T-helper 1 cell treated with Interleukin-12 subunit alpha and Interleukin-12 subunit beta and Interleukin-4 antibody, amounts not matched to agents 30 μg/mL and 1 μg/mL, for 36 hours (primary cell): Measurements from ENCODE around the gene KCTD1.

Experiments used
- H3K27ac Mint-ChIP-seq: one replicate; pipeline ENCODE4 v1.8.0; 2021; ENCODE audit warnings: mild to moderate bottlenecking, mixed read lengths
- H3K27me3 Mint-ChIP-seq: one replicate; pipeline ENCODE4 v1.8.0; 2021; ENCODE audit warnings: low read depth, mixed read lengths
- H3K36me3 Mint-ChIP-seq: one replicate; pipeline ENCODE4 v1.8.0; 2021; ENCODE audit warnings: low read depth, mixed read lengths
- H3K4me1 Mint-ChIP-seq: one replicate; pipeline ENCODE4 v1.8.0; 2021; ENCODE audit warnings: low read depth, mixed read lengths
- H3K4me3 Mint-ChIP-seq: one replicate; pipeline ENCODE4 v1.8.0; 2021; ENCODE audit warnings: mild to moderate bottlenecking, moderate library complexity, mixed read lengths
- H3K9me3 Mint-ChIP-seq: one replicate; pipeline ENCODE4 v1.8.0; 2021; ENCODE audit warnings: mixed read lengths

Gene KCTD1

GRCh38 chr18:26468931-26469340 is 79.4 kb downstream of the KCTD1 start:
- Mint-ChIP-seq H3K36me3 (no peaks in the 10 kb centered on the region), H3K9me3 (no peaks in the 10 kb centered on the region), H3K4me3 (no peak overlapping the region), H3K4me1 (no peaks in the 10 kb centered on the region), H3K27me3 (no peaks in the 10 kb centered on the region), H3K27ac (no peak overlapping the region)

- Mint-ChIP-seq H3K9me3 (no peaks in the 10 kb centered on the region), H3K4me3 (no peak overlapping the region), H3K27me3 (no peaks in the 10 kb centered on the region), H3K27ac (no peak overlapping the region), H3K36me3 (no peaks in the 10 kb centered on the region), H3K4me1 (no peaks in the 10 kb centered on the region)
Observed at GRCh38 chr18:26466026-26466425, 82.3 kb downstream of the KCTD1 start.

GRCh38 chr18:26465431-26465830 is 82.9 kb downstream of the KCTD1 start:
- no peaks in the 10 kb centered on the region for H3K36me3 Mint-ChIP-seq
- H3K4me3 Mint-ChIP-seq: no peak overlapping the region
- no peaks in the 10 kb centered on the region for H3K9me3 Mint-ChIP-seq
- peaks cover 3% of the 10 kb centered on the region for H3K4me1 Mint-ChIP-seq
- H3K27ac Mint-ChIP-seq: no peak overlapping the region
- no peaks in the 10 kb centered on the region for H3K27me3 Mint-ChIP-seq

- Mint-ChIP-seq H3K27me3 (no peaks in the 10 kb centered on the region), H3K36me3 (peaks cover 2% of the 10 kb centered on the region), H3K4me1 (peaks cover 5% of the 10 kb centered on the region), H3K27ac (no peak overlapping the region), H3K9me3 (no peaks in the 10 kb centered on the region), H3K4me3 (no peak overlapping the region)
Observed at GRCh38 chr18:26464128-26465011, 84.0 kb downstream of the KCTD1 start.

GRCh38 chr18:26462355-26462754 is 86.0 kb downstream of the KCTD1 start:
- Mint-ChIP-seq H3K27me3 (no peaks in the 10 kb centered on the region), H3K4me1 (peaks cover 13% of the 10 kb centered on the region), H3K27ac (no peak overlapping the region), H3K4me3 (no peak overlapping the region), H3K9me3 (no peaks in the 10 kb centered on the region), H3K36me3 (peaks cover 2% of the 10 kb centered on the region)

- peaks cover 2% of the 10 kb centered on the region for H3K36me3 Mint-ChIP-seq
- H3K9me3 Mint-ChIP-seq: no peaks in the 10 kb centered on the region
- no peaks in the 10 kb centered on the region for H3K27me3 Mint-ChIP-seq
- peaks cover 13% of the 10 kb centered on the region for H3K4me1 Mint-ChIP-seq
- H3K27ac Mint-ChIP-seq: no peak overlapping the region
- no peak overlapping the region for H3K4me3 Mint-ChIP-seq
Observed at GRCh38 chr18:26461405-26461804, 86.9 kb downstream of the KCTD1 start.

GRCh38 chr18:26460449-26461091 is 87.8 kb downstream of the KCTD1 start:
- Mint-ChIP-seq H3K27me3 (no peaks in the 10 kb centered on the region), H3K4me1 (peaks cover 13% of the 10 kb centered on the region), H3K9me3 (no peaks in the 10 kb centered on the region), H3K4me3 (no peak overlapping the region), H3K27ac (no peak overlapping the region), H3K36me3 (peaks cover 2% of the 10 kb centered on the region)

GRCh38 chr18:26459884-26460283 is 88.5 kb downstream of the KCTD1 start:
- Mint-ChIP-seq H3K9me3 (no peaks in the 10 kb centered on the region), H3K27me3 (no peaks in the 10 kb centered on the region), H3K27ac (no peak overlapping the region), H3K4me1 (peaks cover 13% of the 10 kb centered on the region), H3K4me3 (no peak overlapping the region), H3K36me3 (peaks cover 2% of the 10 kb centered on the region)

GRCh38 chr18:26459340-26459739 is 89.0 kb downstream of the KCTD1 start:
- Mint-ChIP-seq H3K27ac (no peak overlapping the region), H3K9me3 (no peaks in the 10 kb centered on the region), H3K27me3 (no peaks in the 10 kb centered on the region), H3K36me3 (peaks cover 2% of the 10 kb centered on the region), H3K4me3 (no peak overlapping the region), H3K4me1 (peaks cover 13% of the 10 kb centered on the region)

- Mint-ChIP-seq H3K9me3 (no peaks in the 10 kb centered on the region), H3K36me3 (peaks cover 2% of the 10 kb centered on the region), H3K27ac (no peak overlapping the region), H3K4me1 (peaks cover 13% of the 10 kb centered on the region), H3K27me3 (no peaks in the 10 kb centered on the region), H3K4me3 (no peak overlapping the region)
Observed at GRCh38 chr18:26458526-26459232, 89.7 kb downstream of the KCTD1 start.

GRCh38 chr18:26457611-26458353 is 90.6 kb downstream of the KCTD1 start:
- H3K4me3 Mint-ChIP-seq: no peak overlapping the region
- H3K36me3 Mint-ChIP-seq: peaks cover 2% of the 10 kb centered on the region
- no peaks in the 10 kb centered on the region for H3K27me3 Mint-ChIP-seq
- H3K4me1 Mint-ChIP-seq: peaks cover 13% of the 10 kb centered on the region
- no peaks in the 10 kb centered on the region for H3K9me3 Mint-ChIP-seq
- no peak overlapping the region for H3K27ac Mint-ChIP-seq

- no peaks in the 10 kb centered on the region for H3K27me3 Mint-ChIP-seq
- no peak overlapping the region for H3K4me3 Mint-ChIP-seq
- H3K4me1 Mint-ChIP-seq: peaks cover 13% of the 10 kb centered on the region
- H3K27ac Mint-ChIP-seq: no peak overlapping the region
- peaks cover 2% of the 10 kb centered on the region for H3K36me3 Mint-ChIP-seq
- H3K9me3 Mint-ChIP-seq: no peaks in the 10 kb centered on the region
Observed at GRCh38 chr18:26457195-26457594, 91.2 kb downstream of the KCTD1 start.

- H3K27ac Mint-ChIP-seq: no peak overlapping the region
- no peaks in the 10 kb centered on the region for H3K27me3 Mint-ChIP-seq
- H3K4me3 Mint-ChIP-seq: no peak overlapping the region
- H3K36me3 Mint-ChIP-seq: peaks cover 2% of the 10 kb centered on the region
- peaks cover 13% of the 10 kb centered on the region for H3K4me1 Mint-ChIP-seq
- no peaks in the 10 kb centered on the region for H3K9me3 Mint-ChIP-seq
Observed at GRCh38 chr18:26456070-26456491, 92.3 kb downstream of the KCTD1 start.

- Mint-ChIP-seq H3K9me3 (no peaks in the 10 kb centered on the region), H3K4me1 (peaks cover 12% of the 10 kb centered on the region), H3K27ac (no peak overlapping the region), H3K4me3 (no peak overlapping the region), H3K27me3 (no peaks in the 10 kb centered on the region), H3K36me3 (peaks cover 2% of the 10 kb centered on the region)
Observed at GRCh38 chr18:26455639-26456038, 92.7 kb downstream of the KCTD1 start.
